Rectal smooth muscle tissue (tissue), 1 donor: ENCODE data around the gene METTL9.
"Not testable (repeated sequence)": the region's sequence is repeated elsewhere in the genome, so short reads cannot be mapped to it uniquely, and the experiment has no call there.

Experiments used
- H3K27ac ChIP-seq: one replicate; pipeline ENCODE4 v1.7.0; 2013; ENCODE audit warnings: low read depth, low read length, inconsistent platforms
- H3K27me3 ChIP-seq: one replicate; pipeline ENCODE4 v1.7.0; 2013; ENCODE audit warnings: low read length; ENCODE audit not compliant: control insufficient read depth, insufficient read depth
- H3K36me3 ChIP-seq: one replicate; pipeline ENCODE4 v1.7.0; 2013; ENCODE audit warnings: low read length; ENCODE audit not compliant: control insufficient read depth, insufficient read depth
- H3K4me1 ChIP-seq: one replicate; pipeline ENCODE4 v1.7.0; 2013; ENCODE audit warnings: low read length; ENCODE audit not compliant: control insufficient read depth, insufficient read depth
- H3K4me3 ChIP-seq: one replicate; pipeline ENCODE4 v1.7.0; 2013; ENCODE audit warnings: low read length
- H3K9ac ChIP-seq: one replicate; pipeline ENCODE4 v1.7.0; 2013; ENCODE audit warnings: low read length

METTL9 gene

GRCh38 chr16:21599122-21600030, at the start of gene METTL9:
TSS of gene METTL9 (plus strand) at chr16:21599577. CDS start at chr16:21599734, 157 bp downstream.
- peak within 1 kb of the TSS; percentile 85 for H3K9ac ChIP-seq
- peak within 1 kb of the TSS; percentile 90 for H3K27ac ChIP-seq
- H3K4me3 ChIP-seq = peak within 1 kb of the TSS; percentile 93
- no peaks in the 10 kb centered on the region for H3K27me3 ChIP-seq
- H3K4me1 ChIP-seq = peaks cover 10% of the 10 kb centered on the region
- no peaks in the 10 kb centered on the region for H3K36me3 ChIP-seq

- H3K27ac ChIP-seq, H3K4me3 ChIP-seq, H3K27me3 ChIP-seq, H3K9ac ChIP-seq, H3K36me3 ChIP-seq, H3K4me1 ChIP-seq: not testable (repeated sequence)
Measured at GRCh38 chr16:21549975-21550374, 49.4 kb upstream of the METTL9 start.

- not testable (repeated sequence) for H3K9ac ChIP-seq, H3K27me3 ChIP-seq, H3K27ac ChIP-seq, H3K4me3 ChIP-seq, H3K4me1 ChIP-seq, H3K36me3 ChIP-seq
Measured at GRCh38 chr16:21550435-21550834, 48.9 kb upstream of the METTL9 start.

GRCh38 chr16:21551076-21551475, 48.3 kb upstream of the METTL9 start:
- H3K27me3 ChIP-seq, H3K9ac ChIP-seq, H3K36me3 ChIP-seq, H3K4me1 ChIP-seq, H3K27ac ChIP-seq, H3K4me3 ChIP-seq: not testable (repeated sequence)

GRCh38 chr16:21551600-21551999, 47.8 kb upstream of the METTL9 start:
- not testable (repeated sequence) for H3K4me3 ChIP-seq, H3K27me3 ChIP-seq, H3K4me1 ChIP-seq, H3K27ac ChIP-seq, H3K9ac ChIP-seq, H3K36me3 ChIP-seq

GRCh38 chr16:21553481-21554296, 45.7 kb upstream of the METTL9 start:
- H3K4me3 ChIP-seq, H3K36me3 ChIP-seq, H3K27me3 ChIP-seq, H3K27ac ChIP-seq, H3K9ac ChIP-seq, H3K4me1 ChIP-seq: not testable (repeated sequence)

GRCh38 chr16:21554795-21555585, 44.4 kb upstream of the METTL9 start:
- Histone ChIP-seq H3K9ac (no peak overlapping the region), H3K4me3 (peak overlapping the region; percentile 44), H3K27me3 (no peaks in the 10 kb centered on the region), H3K4me1 (no peaks in the 10 kb centered on the region), H3K36me3 (no peaks in the 10 kb centered on the region), H3K27ac (no peak overlapping the region)

- H3K4me1 ChIP-seq, H3K4me3 ChIP-seq: not testable (repeated sequence)
Measured at GRCh38 chr16:21555621-21556020, 43.8 kb upstream of the METTL9 start.

GRCh38 chr16:21556026-21556595, 43.3 kb upstream of the METTL9 start:
- not testable (repeated sequence) for H3K27ac ChIP-seq, H3K27me3 ChIP-seq, H3K36me3 ChIP-seq, H3K4me1 ChIP-seq, H3K4me3 ChIP-seq, H3K9ac ChIP-seq

More at GRCh38 chr16:21555621-21556020, 43.8 kb upstream of the METTL9 start:
- H3K9ac ChIP-seq, H3K27me3 ChIP-seq, H3K36me3 ChIP-seq, H3K27ac ChIP-seq: not testable (repeated sequence)

GRCh38 chr16:21556651-21557241, 42.6 kb upstream of the METTL9 start:
- not testable (repeated sequence) for H3K4me3 ChIP-seq, H3K36me3 ChIP-seq, H3K4me1 ChIP-seq, H3K27me3 ChIP-seq, H3K27ac ChIP-seq, H3K9ac ChIP-seq

- H3K9ac ChIP-seq = no peak overlapping the region
- H3K27me3 ChIP-seq = no peaks in the 10 kb centered on the region
- no peak overlapping the region for H3K4me3 ChIP-seq
- H3K27ac ChIP-seq = no peak overlapping the region
- no peaks in the 10 kb centered on the region for H3K4me1 ChIP-seq
- H3K36me3 ChIP-seq = no peaks in the 10 kb centered on the region
Measured at GRCh38 chr16:21560462-21560861, 38.9 kb upstream of the METTL9 start.
